Measurements from ENCODE around the gene CASKIN1.
"Not testable (repeated sequence)": the region's sequence is repeated elsewhere in the genome, so short reads cannot be mapped to it uniquely, and the experiment has no call there.

- not testable (repeated sequence) for TF ChIP-seq EZH2 (IDR thresholded peaks at IDR 0.05; ENCODE audit: borderline replicate concordance, low read depth, low read length, severe bottlenecking); CTCF (IDR thresholded peaks at IDR 0.05; ENCODE audit: borderline replicate concordance, extremely low read depth, low read length, poor library complexity, severe bottlenecking)
Observed at GRCh38 chr16:2133797-2134196, 62.6 kb downstream of the CASKIN1 start.

Measured in DND-41 (cell line).